GM21381 (cell line): Measurements from ENCODE around the gene CFC1.
"Not testable (repeated sequence)": the region's sequence is repeated elsewhere in the genome, so short reads cannot be mapped to it uniquely, and the experiment has no call there.

Source experiments
- ATAC-seq: cut with Tn5 transposase; IDR thresholded peaks from one replicate; pipeline ENCODE4 v1.9.1; 2021; ENCODE audit warnings: mild to moderate bottlenecking, moderate library complexity; ENCODE audit not compliant: unreplicated experiment

The CFC1 gene

GRCh38 chr2:130584726-130585125 is 14.6 kb downstream of the CFC1 start:
- not testable (repeated sequence) for ATAC-seq

DNA sequence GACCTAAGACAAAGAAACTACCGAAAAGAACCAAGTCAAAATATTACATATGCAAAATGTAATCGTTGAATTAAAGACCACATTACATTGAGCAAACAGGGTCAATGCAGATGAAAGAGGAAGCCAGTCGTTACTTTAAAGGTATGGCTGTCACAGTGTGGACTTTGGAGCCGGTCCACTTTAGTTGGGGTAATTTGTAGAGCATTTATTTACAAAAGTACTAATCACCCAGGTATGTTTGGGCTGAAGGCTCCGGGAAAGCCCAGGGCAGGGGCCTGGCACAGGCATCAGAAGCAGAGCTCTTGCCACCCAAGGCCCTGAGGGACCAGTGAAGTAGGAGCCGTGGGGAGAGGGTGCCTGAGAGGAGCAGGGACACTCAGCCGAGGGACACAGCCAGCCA is 15.8 kb downstream of the CFC1 start:
- ATAC-seq: not testable (repeated sequence)

DNA sequence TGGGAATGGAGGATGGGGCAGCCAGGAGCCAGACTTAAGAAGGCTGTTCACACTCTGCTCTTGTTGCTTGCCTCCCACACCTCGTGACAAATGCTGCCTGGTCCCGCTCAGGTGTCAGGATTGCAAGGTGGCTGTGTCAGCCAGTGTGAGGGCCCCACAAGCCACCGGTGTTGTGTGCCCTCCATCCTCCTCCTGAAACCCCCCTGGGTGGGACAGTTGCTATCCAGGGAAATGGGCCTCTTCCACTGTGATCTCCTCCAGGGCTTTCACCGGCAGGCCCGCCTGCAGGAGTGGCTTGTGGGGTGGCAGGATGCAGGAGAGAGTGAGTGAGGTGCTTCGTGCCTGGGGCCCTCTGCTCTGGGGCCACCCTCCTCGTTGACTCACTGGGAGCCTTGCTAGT is 16.4 kb downstream of the CFC1 start:
- ATAC-seq: not testable (repeated sequence)

DNA sequence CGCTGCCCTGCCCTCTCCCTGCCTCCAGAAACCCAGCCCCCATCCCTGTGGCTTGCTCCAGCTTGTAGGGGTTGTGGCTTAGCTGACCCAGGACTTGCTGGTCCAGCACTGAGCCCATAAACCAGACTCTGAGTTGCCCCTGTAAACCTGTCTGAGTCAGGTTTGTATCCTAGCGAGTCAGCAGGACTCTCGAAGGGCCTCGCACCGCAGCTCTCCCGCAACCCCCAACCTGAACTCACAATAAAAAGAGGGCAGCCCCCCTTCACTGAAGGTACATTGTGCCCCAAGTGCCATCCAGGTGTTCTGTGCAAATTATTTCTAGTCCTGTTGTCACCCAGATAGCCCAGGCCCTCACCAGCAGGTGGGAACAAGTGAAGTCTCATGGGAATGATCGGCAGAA is 17.9 kb downstream of the CFC1 start:
- not testable (repeated sequence) for ATAC-seq

DNA sequence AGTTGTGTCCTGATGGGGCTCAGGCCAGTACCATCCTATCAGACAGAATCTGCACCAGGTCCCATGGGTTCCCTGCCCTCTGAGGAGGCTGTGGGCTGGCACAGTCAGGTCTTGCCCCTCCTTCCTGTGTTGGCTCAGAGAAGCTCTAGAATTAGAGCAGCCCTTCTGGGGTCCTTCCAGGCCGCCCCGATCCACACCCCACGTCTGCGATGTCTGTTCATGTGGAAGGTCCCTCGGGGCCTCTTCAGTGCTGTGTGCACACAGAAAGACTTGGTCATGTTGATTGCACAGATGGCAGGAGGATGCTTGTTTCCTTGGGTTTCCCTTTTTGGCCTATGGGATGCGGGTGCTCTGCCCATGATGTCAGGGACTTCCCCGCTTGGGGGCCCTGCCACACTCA is 20.3 kb downstream of the CFC1 start:
- ATAC-seq: not testable (repeated sequence)

DNA sequence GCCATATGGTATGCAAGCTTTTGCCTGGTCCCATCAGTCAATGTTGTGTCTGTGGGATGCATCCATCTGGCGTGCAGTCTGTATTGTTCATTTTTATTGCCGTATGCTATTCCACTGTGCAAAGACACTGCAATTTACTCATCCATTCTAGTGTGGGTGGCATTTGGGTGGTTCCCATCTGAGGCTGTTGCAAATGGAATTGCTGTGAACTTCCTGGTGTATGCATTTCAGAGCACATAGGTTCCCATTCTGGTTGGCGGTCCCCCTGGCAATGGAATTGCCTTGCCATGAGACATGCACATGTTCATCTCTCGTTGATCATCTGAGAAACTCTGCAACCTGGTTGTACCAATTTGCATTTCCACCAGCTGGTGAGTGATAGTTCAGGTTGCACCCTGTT is 21.8 kb downstream of the CFC1 start:
- ATAC-seq: not testable (repeated sequence)

- not testable (repeated sequence) for ATAC-seq
Observed at GRCh38 chr2:130576209-130576784, 23.1 kb downstream of the CFC1 start.

GRCh38 chr2:130574230-130574629 is 25.1 kb downstream of the CFC1 start:
- not testable (repeated sequence) for ATAC-seq

DNA sequence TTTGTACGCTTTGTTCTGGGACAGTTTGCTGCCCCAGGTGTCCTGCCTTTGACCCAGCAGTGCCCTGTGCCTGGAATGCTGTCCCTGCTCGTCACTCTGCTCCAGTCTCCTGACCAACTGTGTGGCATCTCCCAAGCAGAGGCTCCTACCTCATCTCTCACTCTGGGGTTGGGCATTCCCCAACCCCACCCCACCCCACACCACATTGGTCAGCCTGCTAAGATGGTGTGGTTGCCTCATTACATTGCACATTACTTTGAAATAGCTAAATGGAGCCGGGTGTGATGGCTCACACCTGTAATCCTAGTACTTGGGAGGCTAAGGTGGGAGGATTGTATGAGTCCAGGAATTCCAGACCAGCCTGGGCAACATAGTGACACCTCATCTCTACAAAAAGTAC is 27.4 kb downstream of the CFC1 start:
- not testable (repeated sequence) for ATAC-seq

GRCh38 chr2:130566165-130566564 is 33.2 kb downstream of the CFC1 start:
- not testable (repeated sequence) for ATAC-seq

- not testable (repeated sequence) for ATAC-seq
Observed at GRCh38 chr2:130556441-130556840, 42.9 kb downstream of the CFC1 start.

DNA sequence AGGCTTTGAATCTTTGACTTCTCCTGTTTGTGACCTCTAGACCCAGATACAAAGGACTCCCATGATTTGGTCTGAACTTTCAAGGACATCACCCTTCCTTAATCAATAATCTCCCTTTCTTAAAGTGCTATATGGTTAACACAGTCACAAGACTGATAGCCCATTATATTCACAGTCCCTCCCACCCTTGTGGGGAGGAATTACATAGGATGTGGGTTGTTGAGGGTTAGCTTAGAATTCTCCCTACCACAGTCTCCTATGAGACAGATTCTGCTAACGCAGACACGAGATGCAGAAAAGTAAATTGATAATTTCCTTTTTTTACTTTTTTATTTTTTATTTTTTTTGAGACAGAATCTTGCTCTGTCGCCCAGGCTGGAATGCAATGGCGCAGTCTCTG is 45.2 kb downstream of the CFC1 start:
- not testable (repeated sequence) for ATAC-seq

GRCh38 chr2:130549475-130549874 is 49.9 kb downstream of the CFC1 start:
- ATAC-seq: not testable (repeated sequence)

GRCh38 chr2:130548418-130548817 is 51.0 kb downstream of the CFC1 start:
- not testable (repeated sequence) for ATAC-seq

GRCh38 chr2:130544978-130545377 is 54.4 kb downstream of the CFC1 start:
- not testable (repeated sequence) for ATAC-seq

- not testable (repeated sequence) for ATAC-seq
Observed at GRCh38 chr2:130543785-130544528, 55.4 kb downstream of the CFC1 start.

DNA sequence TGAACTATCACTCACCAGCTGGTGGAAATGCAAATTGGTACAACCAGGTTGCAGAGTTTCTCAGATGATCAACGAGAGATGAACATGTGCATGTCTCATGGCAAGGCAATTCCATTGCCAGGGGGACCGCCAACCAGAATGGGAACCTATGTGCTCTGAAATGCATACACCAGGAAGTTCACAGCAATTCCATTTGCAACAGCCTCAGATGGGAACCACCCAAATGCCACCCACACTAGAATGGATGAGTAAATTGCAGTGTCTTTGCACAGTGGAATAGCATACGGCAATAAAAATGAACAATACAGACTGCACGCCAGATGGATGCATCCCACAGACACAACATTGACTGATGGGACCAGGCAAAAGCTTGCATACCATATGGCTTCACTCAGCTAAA is 56.6 kb downstream of the CFC1 start:
- ATAC-seq: not testable (repeated sequence)
